ENCODE measurements around the gene SCN3A. TPM values are rescaled to one million over a fixed set of nuclear protein-coding genes. Genes with fewer than 3 reads are reported as not detected.

SCN3A gene
- total RNA-seq, 6 experiments from 2014 or later: 0.14 to 2.2 (median 1.9) TPM; not detected in 1

DNA sequence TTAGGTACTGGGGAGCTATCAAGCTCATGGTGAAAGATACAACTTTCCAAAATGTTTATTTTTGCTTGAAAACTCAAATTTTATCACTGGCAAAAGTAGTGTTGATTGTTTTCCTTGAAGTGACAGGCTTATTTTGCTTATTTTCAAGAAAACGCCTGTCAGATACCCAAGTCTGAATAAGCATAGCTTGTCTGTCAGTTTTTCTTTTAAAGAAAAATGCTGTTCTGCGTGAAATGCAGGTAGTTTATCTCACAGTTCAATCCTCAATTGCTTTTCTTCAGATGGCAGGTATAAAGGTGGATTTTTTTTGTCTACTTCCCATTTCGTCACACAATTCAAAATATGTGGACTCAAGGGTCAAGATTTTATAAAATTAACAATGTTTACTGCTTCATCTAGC is 145.9 kb downstream of the SCN3A start:
- Mint-ChIP-seq H3K4me3 (no peak overlapping the region), H3K27me3 (ENCODE audit: insufficient read depth) (no peaks in the 10 kb centered on the region), H3K36me3 (ENCODE audit: low read depth) (no peaks in the 10 kb centered on the region), H3K9me3 (no peaks in the 10 kb centered on the region), H3K4me1 (ENCODE audit: low read depth) (no peaks in the 10 kb centered on the region), H3K27ac (no peak overlapping the region)
- TF ChIP-seq, protein P1, sequence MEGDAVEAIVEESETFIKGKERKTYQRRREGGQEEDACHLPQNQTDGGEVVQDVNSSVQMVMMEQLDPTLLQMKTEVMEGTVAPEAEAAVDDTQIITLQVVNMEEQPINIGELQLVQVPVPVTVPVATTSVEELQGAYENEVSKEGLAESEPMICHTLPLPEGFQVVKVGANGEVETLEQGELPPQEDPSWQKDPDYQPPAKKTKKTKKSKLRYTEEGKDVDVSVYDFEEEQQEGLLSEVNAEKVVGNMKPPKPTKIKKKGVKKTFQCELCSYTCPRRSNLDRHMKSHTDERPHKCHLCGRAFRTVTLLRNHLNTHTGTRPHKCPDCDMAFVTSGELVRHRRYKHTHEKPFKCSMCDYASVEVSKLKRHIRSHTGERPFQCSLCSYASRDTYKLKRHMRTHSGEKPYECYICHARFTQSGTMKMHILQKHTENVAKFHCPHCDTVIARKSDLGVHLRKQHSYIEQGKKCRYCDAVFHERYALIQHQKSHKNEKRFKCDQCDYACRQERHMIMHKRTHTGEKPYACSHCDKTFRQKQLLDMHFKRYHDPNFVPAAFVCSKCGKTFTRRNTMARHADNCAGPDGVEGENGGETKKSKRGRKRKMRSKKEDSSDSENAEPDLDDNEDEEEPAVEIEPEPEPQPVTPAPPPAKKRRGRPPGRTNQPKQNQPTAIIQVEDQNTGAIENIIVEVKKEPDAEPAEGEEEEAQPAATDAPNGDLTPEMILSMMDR (IDR thresholded peaks at IDR 0.05): no peak
- DNase-seq: no peak

DNA sequence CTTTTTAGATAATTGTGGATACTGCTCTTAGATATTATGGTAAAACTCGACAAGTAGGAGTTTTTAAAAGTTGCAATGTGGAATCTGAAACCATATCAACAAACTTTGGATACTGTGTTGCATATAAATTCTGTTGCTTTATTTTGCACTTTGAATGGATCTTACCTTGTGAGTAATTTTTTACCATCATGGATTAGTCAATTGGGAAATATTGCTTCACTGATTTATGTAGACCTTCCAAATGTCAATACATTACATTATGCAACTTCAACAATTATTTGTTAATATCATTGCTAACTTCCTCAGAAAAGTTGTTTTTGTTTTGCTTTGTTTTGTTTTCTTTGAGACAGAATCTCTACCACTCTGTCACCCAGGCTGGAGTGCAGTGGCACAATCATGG is 146.5 kb downstream of the SCN3A start:
- Mint-ChIP-seq H3K4me3 (no peak overlapping the region), H3K4me1 (ENCODE audit: low read depth) (no peaks in the 10 kb centered on the region), H3K9me3 (no peaks in the 10 kb centered on the region), H3K36me3 (ENCODE audit: low read depth) (no peaks in the 10 kb centered on the region), H3K27ac (no peak overlapping the region), H3K27me3 (ENCODE audit: insufficient read depth) (no peaks in the 10 kb centered on the region)
- TF ChIP-seq, protein P1 (IDR thresholded peaks at IDR 0.05): no peak
- no peak for DNase-seq

DNA sequence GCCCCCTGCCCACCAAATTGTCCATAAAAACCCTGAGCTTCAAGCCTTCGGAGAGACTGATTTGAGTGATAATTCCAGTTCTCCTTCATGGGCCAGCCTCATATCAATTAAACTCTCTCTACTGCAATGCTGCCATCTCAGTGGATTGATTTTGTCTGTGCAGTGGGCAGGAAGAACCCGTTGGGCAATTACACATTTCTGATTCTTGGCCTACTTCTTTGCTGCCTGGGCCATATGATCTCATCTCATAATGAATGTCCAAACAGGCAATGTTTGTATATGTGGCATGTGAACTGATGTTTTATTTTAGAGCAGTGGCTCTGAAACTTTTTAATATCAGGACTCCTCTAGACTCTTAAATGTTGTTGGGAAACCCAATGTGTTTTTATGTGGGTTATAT is 147.3 kb downstream of the SCN3A start:
- TF ChIP-seq, protein P1 (IDR thresholded peaks at IDR 0.05): no peak
- Mint-ChIP-seq H3K27me3 (ENCODE audit: insufficient read depth) (no peaks in the 10 kb centered on the region), H3K27ac (no peak overlapping the region), H3K4me3 (no peak overlapping the region), H3K9me3 (no peaks in the 10 kb centered on the region), H3K36me3 (ENCODE audit: low read depth) (no peaks in the 10 kb centered on the region), H3K4me1 (ENCODE audit: low read depth) (no peaks in the 10 kb centered on the region)
- DNase-seq: no peak

DNA sequence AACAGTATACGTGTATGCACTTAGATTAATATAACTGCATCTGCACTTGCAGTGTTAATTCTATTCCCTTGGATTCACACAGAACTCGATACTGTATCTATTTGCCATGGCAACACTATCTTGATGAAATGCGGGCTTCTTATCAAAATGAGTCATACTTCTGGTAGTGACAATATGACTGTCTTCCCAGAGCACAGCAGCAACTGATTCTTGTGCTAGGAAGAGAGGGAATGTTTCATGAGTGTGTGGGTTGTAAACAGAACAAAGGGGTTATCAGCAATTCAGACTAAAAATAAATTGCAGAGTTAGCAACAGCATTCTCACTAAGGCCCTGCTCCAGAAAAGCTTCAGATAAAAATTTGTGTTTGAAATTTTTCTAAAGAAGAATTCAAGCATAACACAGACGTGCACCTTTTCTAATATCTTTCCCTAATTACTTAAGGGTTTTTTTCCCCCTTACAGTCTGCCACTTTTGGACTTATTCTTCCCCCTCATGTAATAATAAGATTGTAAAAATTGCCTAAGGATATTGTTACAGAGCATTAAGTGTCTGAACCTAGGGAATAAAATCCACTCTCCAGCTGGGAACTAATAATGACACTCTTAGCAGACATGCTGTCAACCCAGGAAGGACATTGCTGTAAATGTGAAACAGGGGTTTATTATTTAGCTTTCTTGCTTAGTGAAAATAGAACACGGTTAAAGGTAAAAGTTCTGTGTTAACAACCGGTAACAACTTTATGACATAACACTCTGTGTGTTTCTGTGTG is 148.6 kb downstream of the SCN3A start:
- DNase-seq: no peak

DNA sequence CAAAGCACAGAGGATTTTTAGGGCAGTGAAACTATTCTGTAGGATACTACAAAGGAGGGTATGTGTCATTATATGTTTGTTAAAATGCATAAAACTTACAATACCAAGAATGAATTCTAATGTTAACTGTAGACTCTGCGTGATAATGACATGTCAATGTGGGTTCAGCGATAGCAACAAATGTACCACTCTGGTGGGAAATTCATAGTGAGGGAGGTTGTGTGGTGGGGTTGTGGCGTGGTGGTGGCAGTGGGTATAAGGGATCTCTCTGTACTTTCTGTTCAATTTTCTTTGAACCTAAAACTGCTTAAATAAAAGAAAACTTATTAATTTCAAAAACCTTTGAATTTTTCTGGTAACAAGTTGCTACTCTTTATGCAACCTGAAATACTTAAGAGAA is 149.2 kb downstream of the SCN3A start:
- Mint-ChIP-seq H3K27ac (no peak overlapping the region), H3K4me3 (no peak overlapping the region), H3K4me1 (ENCODE audit: low read depth) (no peaks in the 10 kb centered on the region), H3K9me3 (no peaks in the 10 kb centered on the region), H3K27me3 (ENCODE audit: insufficient read depth) (no peaks in the 10 kb centered on the region; the same call in 1 of the 2 replicates), H3K36me3 (ENCODE audit: low read depth) (no peaks in the 10 kb centered on the region)
- TF ChIP-seq, protein P1 (IDR thresholded peaks at IDR 0.05): no peak
- DNase-seq: no peak

More for the DNA sequence above, 148.6 kb downstream of the SCN3A start:
- no peaks in the 10 kb centered on the region for H3K36me3 Mint-ChIP-seq (ENCODE audit: low read depth)
- no peak overlapping the region for H3K27ac Mint-ChIP-seq
- H3K4me3 Mint-ChIP-seq: no peak overlapping the region
- TF ChIP-seq, protein P1 (IDR thresholded peaks at IDR 0.05): no peak
- no peaks in the 10 kb centered on the region; the same call in 1 of the 2 replicates for H3K27me3 Mint-ChIP-seq (ENCODE audit: insufficient read depth)
- no peaks in the 10 kb centered on the region for H3K4me1 Mint-ChIP-seq (ENCODE audit: low read depth)
- H3K9me3 Mint-ChIP-seq: no peaks in the 10 kb centered on the region
